ENCODE results near the gene ARSB.

ARSB gene

DNA sequence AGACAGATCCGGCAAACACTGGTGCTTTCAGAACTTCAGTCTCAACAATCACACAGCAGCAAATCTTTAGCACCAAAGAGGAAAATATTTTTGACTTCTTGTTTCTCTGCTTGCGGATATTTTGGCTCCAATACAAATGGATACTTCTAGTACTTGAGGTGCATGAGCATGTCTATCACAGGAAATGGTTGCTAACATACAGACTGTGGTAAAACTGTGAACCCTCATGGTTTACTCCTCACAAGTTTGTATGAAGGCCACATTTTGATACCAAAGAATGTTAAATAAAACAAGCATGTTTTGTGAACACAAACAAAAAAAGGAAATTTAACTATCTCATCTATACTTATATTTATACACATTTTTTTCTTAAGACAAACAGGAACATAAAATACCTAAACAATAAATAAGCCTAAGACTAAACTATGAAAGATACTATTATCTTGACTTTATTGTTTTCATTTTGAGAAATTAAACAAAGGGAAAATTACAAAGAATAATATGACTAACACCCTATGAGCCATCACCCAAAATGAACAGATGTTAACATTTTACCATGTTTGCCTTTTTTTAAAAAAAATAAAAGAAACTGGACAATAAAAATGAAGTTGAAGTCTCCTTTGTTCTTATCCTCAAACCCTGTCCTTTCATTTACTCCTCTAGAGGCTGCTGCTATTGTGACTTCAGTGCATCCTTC, 201.5 kb downstream of the ARSB start:
- TF ChIP-seq, protein P1, sequence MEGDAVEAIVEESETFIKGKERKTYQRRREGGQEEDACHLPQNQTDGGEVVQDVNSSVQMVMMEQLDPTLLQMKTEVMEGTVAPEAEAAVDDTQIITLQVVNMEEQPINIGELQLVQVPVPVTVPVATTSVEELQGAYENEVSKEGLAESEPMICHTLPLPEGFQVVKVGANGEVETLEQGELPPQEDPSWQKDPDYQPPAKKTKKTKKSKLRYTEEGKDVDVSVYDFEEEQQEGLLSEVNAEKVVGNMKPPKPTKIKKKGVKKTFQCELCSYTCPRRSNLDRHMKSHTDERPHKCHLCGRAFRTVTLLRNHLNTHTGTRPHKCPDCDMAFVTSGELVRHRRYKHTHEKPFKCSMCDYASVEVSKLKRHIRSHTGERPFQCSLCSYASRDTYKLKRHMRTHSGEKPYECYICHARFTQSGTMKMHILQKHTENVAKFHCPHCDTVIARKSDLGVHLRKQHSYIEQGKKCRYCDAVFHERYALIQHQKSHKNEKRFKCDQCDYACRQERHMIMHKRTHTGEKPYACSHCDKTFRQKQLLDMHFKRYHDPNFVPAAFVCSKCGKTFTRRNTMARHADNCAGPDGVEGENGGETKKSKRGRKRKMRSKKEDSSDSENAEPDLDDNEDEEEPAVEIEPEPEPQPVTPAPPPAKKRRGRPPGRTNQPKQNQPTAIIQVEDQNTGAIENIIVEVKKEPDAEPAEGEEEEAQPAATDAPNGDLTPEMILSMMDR (IDR thresholded peaks at IDR 0.05), result no peak

GRCh38 chr5:78782728-78783127, 202.4 kb downstream of the ARSB start:
- TF ChIP-seq, protein P1 (IDR thresholded peaks at IDR 0.05), result no peak

- TF ChIP-seq, protein P1 (IDR thresholded peaks at IDR 0.05), result no peak
Measured at GRCh38 chr5:78781611-78782286, 203.4 kb downstream of the ARSB start.

DNA sequence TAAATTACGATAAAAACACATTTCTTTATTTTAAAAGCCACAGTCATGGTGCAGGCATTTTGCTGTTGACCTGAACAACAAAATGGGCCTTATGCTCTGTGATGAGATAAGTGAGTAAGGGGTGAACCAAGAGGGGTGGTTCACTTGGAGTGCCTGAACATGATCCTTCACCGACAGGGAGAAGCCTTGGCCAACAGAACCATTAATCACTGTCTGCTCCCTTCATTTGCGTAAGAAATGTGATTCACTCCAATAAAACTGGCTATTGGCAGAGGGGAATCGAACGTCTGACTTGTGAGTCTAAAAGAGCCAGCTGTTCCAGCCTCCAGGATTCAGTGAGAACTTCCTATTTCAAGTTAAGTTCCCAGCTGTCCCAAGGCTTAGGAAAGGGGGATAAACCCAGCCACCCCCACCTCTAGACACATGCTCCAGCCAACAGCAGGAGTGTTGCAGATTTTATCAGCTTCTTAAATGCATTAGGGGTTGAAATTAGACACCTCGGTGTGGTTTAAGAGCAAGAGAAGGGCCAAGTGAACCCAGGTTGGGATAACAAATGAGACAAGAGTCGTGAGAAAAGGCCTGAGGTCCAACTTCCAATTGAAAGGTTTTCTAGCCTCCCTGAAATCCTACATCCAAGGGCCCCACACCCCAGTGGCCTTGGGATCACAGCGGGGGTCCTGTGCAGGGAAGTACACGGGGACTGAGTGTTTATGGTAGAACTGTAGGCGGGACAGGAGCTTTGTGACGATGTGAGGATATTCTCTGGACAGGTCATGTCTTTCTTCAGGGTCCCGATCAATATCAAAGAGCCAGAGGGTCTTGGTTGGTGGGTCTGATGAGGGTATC, 205.1 kb downstream of the ARSB start:
- TF ChIP-seq, protein P1 (IDR thresholded peaks at IDR 0.05), result no peak

- TF ChIP-seq, protein P1 (IDR thresholded peaks at IDR 0.05), result no peak
Measured at GRCh38 chr5:78779262-78779661, 205.8 kb downstream of the ARSB start.

- TF ChIP-seq, protein P1 (IDR thresholded peaks at IDR 0.05), result no peak
Measured at GRCh38 chr5:78778538-78778937, 206.6 kb downstream of the ARSB start.

DNA sequence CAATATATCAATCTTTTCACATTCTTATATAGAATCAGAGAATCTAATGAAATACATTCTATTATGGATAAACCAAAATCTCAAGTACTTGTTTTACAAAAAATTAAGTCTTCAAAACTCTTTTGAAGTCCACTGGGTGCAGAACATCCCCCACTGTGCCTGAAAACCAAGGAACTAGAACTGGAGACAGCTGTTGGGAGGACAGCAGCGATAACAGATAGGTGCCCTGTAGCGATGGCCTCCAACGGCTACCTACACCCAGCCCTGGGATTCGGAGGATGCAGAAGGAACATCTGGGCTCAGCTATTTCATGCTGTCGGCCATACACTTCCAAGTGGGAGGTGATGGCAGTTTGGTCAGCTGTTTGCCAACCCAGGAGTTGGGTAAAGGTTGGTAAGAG, 207.2 kb downstream of the ARSB start:
- TF ChIP-seq, protein P1 (IDR thresholded peaks at IDR 0.05), result no peak
